GM12878 (cell line): ENCODE data around the gene NR6A1. TPM values are rescaled to one million over a fixed set of nuclear protein-coding genes. Genes with fewer than 3 reads are reported as not detected.
A peak's percentile ranks its signal among the peaks of the same experiment; 100 is the strongest.

ENCODE experiments used
- ATAC-seq: fragments of 200-7000 bp; cut with Tn5 transposase; 3 replicates; pipeline ENCODE4 v1.9.1; 2020; ENCODE audit warnings: mild to moderate bottlenecking, moderate library complexity
- BruUV-seq: library from RNA; stranded (reverse); fragments of 400-500 nt; replicated peaks from 2 replicates; lab custom pipeline; 2021; lab: Mats Ljungman, UMichigan
- CTCF ChIA-PET: fragments of 300-600 bp; sonication (Branson Sonifier 250); formaldehyde crosslinking; extraction: SDS; loops from one replicate; lab custom pipeline; 2021; ENCODE audit warnings: inconsistent platforms; lab: Yijun Ruan, JAX
- POLR2A ChIA-PET: fragments of 350-600 bp; formaldehyde crosslinking; extraction: SDS; loops from one replicate; lab custom pipeline; 2021; ENCODE audit warnings: inconsistent platforms; lab: Charles Lee
- RAD21 ChIA-PET: fragments of 300-600 bp; sonication (Branson Sonifier 250); formaldehyde crosslinking; loops from one replicate; lab custom pipeline; 2023; ENCODE audit warnings: antibody characterized with exemption; ENCODE audit not compliant: unreplicated experiment; lab: Charles Lee
- SMC1A ChIA-PET: fragments of 300-600 bp; sonication (Branson Sonifier 250); formaldehyde crosslinking; loops from one replicate; lab custom pipeline; 2023; ENCODE audit not compliant: unreplicated experiment, uncharacterized antibody; lab: Charles Lee
- DNase-seq: peaks from one replicate; pipeline ENCODE4 v3.0.0-alpha.2; 2011; ENCODE audit warnings: low read depth, low spot score
- FAIRE-seq: peaks from 3 replicates; lab custom pipeline; 2011; peaks lifted over from hg19 to GRCh38; lab: Jason Lieb, UNC
- H2AFZ ChIP-seq: 2 replicates; pipeline ENCODE4 v1.6.0; 2011; ENCODE audit warnings: low read depth, low read length, control low read depth; ENCODE audit not compliant: control insufficient read depth
- H3K27ac ChIP-seq: 2 replicates; pipeline ENCODE4 v1.5.1; 2011; ENCODE audit warnings: control low read depth; ENCODE audit not compliant: control insufficient read depth, insufficient read depth
- H3K27me3 ChIP-seq, 2 experiments: replicated peaks in 1 of 2; 2 replicates each; pipeline versions ENCODE4 v1.6.0 to v1.6.1; 2011; ENCODE audit warnings: low read length in 1 of 2; ENCODE audit not compliant: control insufficient read depth in 2 of 2, insufficient read depth in 2 of 2
- H3K36me3 ChIP-seq, 2 experiments: 2 replicates each; pipeline ENCODE4 v1.5.1; 2011; ENCODE audit warnings: low read length in 1 of 2; ENCODE audit not compliant: control insufficient read depth in 2 of 2, insufficient read depth in 2 of 2
- H3K4me1 ChIP-seq: 2 replicates; pipeline ENCODE4 v1.6.1; 2011; ENCODE audit warnings: mild to moderate bottlenecking, low read length, moderate library complexity, mixed read lengths; ENCODE audit not compliant: control insufficient read depth, insufficient read depth
- H3K4me2 ChIP-seq: 2 replicates; pipeline ENCODE4 v1.6.0; 2011; ENCODE audit warnings: control low read depth; ENCODE audit not compliant: control insufficient read depth, insufficient read depth
- H3K4me3 ChIP-seq: fragments of 200-600 bp; sonication (generic); 2 replicates; pipeline ENCODE4 v1.5.1; 2016
- H3K79me2 ChIP-seq: 2 replicates; pipeline ENCODE4 v1.6.0; 2011; ENCODE audit warnings: low read length; ENCODE audit not compliant: control insufficient read depth, insufficient read depth
- H3K9ac ChIP-seq: 2 replicates; pipeline ENCODE4 v1.8.0; 2011; ENCODE audit warnings: low read length, control low read depth, mixed read lengths; ENCODE audit not compliant: control insufficient read depth, insufficient read depth
- H3K9me3 ChIP-seq: replicated peaks from 3 replicates; pipeline ENCODE4 v1.5.1; 2011; ENCODE audit warnings: mild to moderate bottlenecking, low read length; ENCODE audit not compliant: control insufficient read depth, insufficient read depth
- H4K20me1 ChIP-seq: 2 replicates; pipeline ENCODE4 v1.6.0; 2011; ENCODE audit not compliant: control insufficient read depth, insufficient read depth
- HCFC1 ChIP-seq: fragments of 150-350 bp; IDR thresholded peaks from 2 replicates; pipeline ENCODE4 v1.6.1; 2014; ENCODE audit warnings: low read length
- HDAC6 ChIP-seq: fragments of 200-600 bp; sonication (generic); IDR thresholded peaks from one replicate; pipeline ENCODE4 v1.8.0; 2017; ENCODE audit warnings: antibody characterized with exemption; ENCODE audit not compliant: unreplicated experiment
- IKZF1 ChIP-seq: fragments of 450-650 bp; conservative IDR thresholded peaks from 2 replicates; pipeline ENCODE4 v1.6.1; 2017; ENCODE audit warnings: antibody characterized with exemption, mild to moderate bottlenecking
- KLF5 ChIP-seq: fragments of 450-650 bp; IDR thresholded peaks from 2 replicates; pipeline ENCODE4 v1.6.1; 2014; ENCODE audit warnings: mild to moderate bottlenecking; ENCODE audit not compliant: partially characterized antibody
- MTA2 ChIP-seq: fragments of 450-650 bp; IDR thresholded peaks from 2 replicates; pipeline ENCODE4 v1.6.1; 2016; ENCODE audit warnings: low read depth, mild to moderate bottlenecking, moderate library complexity
- NRF1 ChIP-seq: conservative IDR thresholded peaks from 2 replicates; pipeline ENCODE4 v1.6.1; 2011; ENCODE audit warnings: mild to moderate bottlenecking, low read depth, low read length, improper control_type of control experiment
- POU2F2 ChIP-seq: IDR thresholded peaks from 3 replicates; pipeline ENCODE4 v1.6.1; 2011; ENCODE audit warnings: low read depth, mild to moderate bottlenecking, low read length, borderline replicate concordance
- SP1 ChIP-seq: IDR thresholded peaks from one replicate; pipeline ENCODE4 v1.6.1; 2011; ENCODE audit warnings: low read depth, low read length
- SREBF1 ChIP-seq: IDR thresholded peaks from 2 replicates; pipeline ENCODE4 v1.6.1; 2012; ENCODE audit warnings: mild to moderate bottlenecking, low read length
- TCF3 ChIP-seq: IDR thresholded peaks from 2 replicates; pipeline ENCODE4 v1.6.1; 2012; ENCODE audit warnings: low read depth, mild to moderate bottlenecking, low read length, borderline replicate concordance; ENCODE audit not compliant: insufficient read depth
- ZZZ3 ChIP-seq: IDR thresholded peaks from 2 replicates; pipeline ENCODE4 v1.6.1; 2011; ENCODE audit warnings: low read depth; ENCODE audit not compliant: control insufficient read depth, insufficient read length
- WGBS: methylation state at CpG from one replicate; pipeline ENCODE4 v1.1.6; 2016; ENCODE audit warnings: low lambda C conversion rate; ENCODE audit not compliant: insufficient replicate concordance, insufficient coverage; ENCODE audit errors: missing lambda C conversion rate; 5-methylcytosine and 5-hydroxymethylcytosine counted together
- in situ Hi-C: fragments of 300-500 bp; cut with MboI; formaldehyde crosslinking; loops from 9 replicates; pipeline ENCODE4 v1.14.3; 2018; ENCODE audit warnings: mixed read lengths
- intact Hi-C: fragments of 100-400 bp; cut with micrococcal nuclease; formaldehyde crosslinking; loops from one replicate; pipeline ENCODE4 v1.14.2; 2022; ENCODE audit not compliant: unreplicated experiment
- polyA plus RNA-seq, 11 experiments: library from polyadenylated mRNA; depleted of rRNA in 4 of 11; unstranded in 6 of 11; stranded (reverse) in 5 of 11; fragments of >200 nt; fragmentation: Nextera tagmentation in 4 of 11; fragmentation: Illumina TruSeq in 1 of 11; extraction: Ambion mirVana in 4 of 11; extraction: Trizol in 1 of 11; gene quantifications; 1 replicate in 1 of 11; 2 replicates in 10 of 11; pipeline versions ENCODE4 v1.2.1 to v1.2.3, GENCODE V29; 2011 to 2016; ENCODE audit warnings: inconsistent platforms in 2 of 11, missing spikeins in 2 of 11, low read depth in 1 of 11
- total RNA-seq, 4 experiments: library from RNA; depleted of rRNA in 3 of 4; stranded (reverse); fragments of >200 nt in 3 of 4; fragmentation: Illumina TruSeq in 1 of 4; extraction: Trizol in 1 of 4; gene quantifications; 2 replicates each; pipeline versions ENCODE4 v1.2.1 to v1.2.3, GENCODE V29; 2013 to 2021
- TF ChIP-seq, protein P1 (sequence below): IDR thresholded peaks from 2 replicates; pipeline ENCODE4 v1.6.1; 2011; ENCODE audit warnings: low read depth, mild to moderate bottlenecking, low read length, moderate library complexity, borderline replicate concordance; ENCODE audit errors: extremely low read depth

NR6A1 gene
- total and polyA plus RNA-seq, 10 of the 15 experiments (the other 5 are each of a cell fraction or from before 2014, with no cell fraction given), result 1.2 to 9.2 (median 4.6) TPM

DNA sequence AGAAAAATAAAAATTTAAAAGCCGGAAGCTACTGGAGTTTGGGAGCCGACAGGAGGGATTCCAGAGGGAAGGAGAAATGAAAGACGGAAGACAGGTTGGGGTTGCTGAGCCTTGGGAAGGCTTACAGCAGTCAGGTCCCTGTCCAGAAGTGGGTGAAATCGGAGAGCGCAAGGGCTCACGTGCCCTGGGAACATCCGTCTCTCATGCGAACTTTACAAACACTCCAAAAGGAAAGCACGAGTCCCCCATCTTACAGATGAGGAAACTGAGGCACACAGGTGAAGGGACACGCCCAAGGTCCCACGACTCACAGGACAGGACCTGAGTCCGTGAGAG, 5.5 kb upstream of the NR6A1 start:
- no peak for ATAC-seq
- peak overlapping the region; percentile 86 for H3K4me2 ChIP-seq
- no peak for TF ChIP-seq HDAC6
- TF ChIP-seq POU2F2, result no peak
- TF ChIP-seq MTA2, result no peak
- TF ChIP-seq, protein P1, sequence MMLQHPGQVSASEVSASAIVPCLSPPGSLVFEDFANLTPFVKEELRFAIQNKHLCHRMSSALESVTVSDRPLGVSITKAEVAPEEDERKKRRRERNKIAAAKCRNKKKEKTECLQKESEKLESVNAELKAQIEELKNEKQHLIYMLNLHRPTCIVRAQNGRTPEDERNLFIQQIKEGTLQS, result no peak
- TF ChIP-seq KLF5, result no peak
- TF ChIP-seq IKZF1, result no peak
- TF ChIP-seq SREBF1, result no peak
- no peak for TF ChIP-seq HCFC1
- TF ChIP-seq TCF3, result no peak
- no peak for TF ChIP-seq SP1
- no peak for TF ChIP-seq ZZZ3
- no peak for TF ChIP-seq NRF1
- CTCF ChIA-PET, result interaction anchor here (0.7 to 16.1 kb wide), 5 partner anchors 10 to 611 kb away, joined by 3 to 575 read pairs (median 4); partner anchors contain the start of genes ARPC5L, RPL35 and WDR38
- POLR2A ChIA-PET, result interaction anchor here (1.0 to 3.0 kb wide), 2 partner anchors 76 to 117 kb away, joined by 5 to 8 read pairs; partner anchors contain the start of gene WDR38
- RAD21 ChIA-PET, result interaction anchor here (1.0 to 1.6 kb wide), 3 partner anchors 69 to 152 kb away, joined by 3 to 23 read pairs (median 7); partner anchors contain the start of gene WDR38
- 46% methylated on average over 12 of the region's 12 CpGs for WGBS
- H3K4me3 ChIP-seq, result peak overlapping the region; percentile 62
- intact Hi-C loops, result no loop called here
- no peak overlapping the region for H3K9ac ChIP-seq
- no peak for DNase-seq
- peaks cover 15% of the 10 kb centered on the region for H3K4me1 ChIP-seq
- no TSS peak for BruUV-seq
- peaks cover 5 to 6% of the 10 kb centered on the region in 2 experiments for H3K27me3 ChIP-seq
- no peaks in the 10 kb centered on the region for H3K36me3 ChIP-seq
- H4K20me1 ChIP-seq, result no peaks in the 10 kb centered on the region
- no peaks in the 10 kb centered on the region for H3K9me3 ChIP-seq
- H3K27ac ChIP-seq, result no peak overlapping the region
- peak overlapping the region; percentile 20; the same call in 1 of the 2 replicates for H2AFZ ChIP-seq
- in situ Hi-C loops, result no loop called here
- SMC1A ChIA-PET, result interaction anchor here (0.6 to 9.9 kb wide), 4 partner anchors 13 to 117 kb away, joined by 3 to 233 read pairs (median 6); partner anchors contain the start of gene WDR38
- FAIRE-seq, result no peak
- no peaks in the 10 kb centered on the region for H3K79me2 ChIP-seq
